Measurements from ENCODE around the gene ENAH.

The ENAH gene

DNA sequence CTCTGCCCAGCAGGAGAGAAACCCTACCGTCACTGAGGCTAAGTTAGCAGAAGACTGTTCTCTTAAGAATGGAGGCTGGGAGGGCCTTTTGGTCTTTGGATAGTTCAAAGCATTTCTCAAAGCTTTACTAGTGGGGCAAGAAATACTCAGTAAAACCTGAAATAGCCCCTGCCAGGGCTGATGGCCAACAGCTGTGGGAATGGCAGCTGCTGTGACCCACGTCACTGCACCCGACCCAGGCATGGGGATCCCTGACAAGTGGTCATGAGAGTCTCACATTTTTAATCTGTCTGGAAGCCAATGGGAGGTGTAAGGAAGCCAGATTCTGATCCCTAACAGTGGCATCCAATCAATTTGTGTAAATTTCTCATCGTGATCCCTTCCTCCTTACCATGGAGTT is 44.5 kb upstream of the ENAH start:
- no peak for TF ChIP-seq SIN3A (IDR thresholded peaks at IDR 0.05; ENCODE audit: borderline replicate concordance, insufficient read depth, low read length)
- TF ChIP-seq POLR2AphosphoS5 (IDR thresholded peaks at IDR 0.05; ENCODE audit: low read depth, low read length) = no peak
- TF ChIP-seq TAF1 (IDR thresholded peaks at IDR 0.05; ENCODE audit: borderline replicate concordance, insufficient read depth, low read length) = no peak
- TF ChIP-seq, protein P1, sequence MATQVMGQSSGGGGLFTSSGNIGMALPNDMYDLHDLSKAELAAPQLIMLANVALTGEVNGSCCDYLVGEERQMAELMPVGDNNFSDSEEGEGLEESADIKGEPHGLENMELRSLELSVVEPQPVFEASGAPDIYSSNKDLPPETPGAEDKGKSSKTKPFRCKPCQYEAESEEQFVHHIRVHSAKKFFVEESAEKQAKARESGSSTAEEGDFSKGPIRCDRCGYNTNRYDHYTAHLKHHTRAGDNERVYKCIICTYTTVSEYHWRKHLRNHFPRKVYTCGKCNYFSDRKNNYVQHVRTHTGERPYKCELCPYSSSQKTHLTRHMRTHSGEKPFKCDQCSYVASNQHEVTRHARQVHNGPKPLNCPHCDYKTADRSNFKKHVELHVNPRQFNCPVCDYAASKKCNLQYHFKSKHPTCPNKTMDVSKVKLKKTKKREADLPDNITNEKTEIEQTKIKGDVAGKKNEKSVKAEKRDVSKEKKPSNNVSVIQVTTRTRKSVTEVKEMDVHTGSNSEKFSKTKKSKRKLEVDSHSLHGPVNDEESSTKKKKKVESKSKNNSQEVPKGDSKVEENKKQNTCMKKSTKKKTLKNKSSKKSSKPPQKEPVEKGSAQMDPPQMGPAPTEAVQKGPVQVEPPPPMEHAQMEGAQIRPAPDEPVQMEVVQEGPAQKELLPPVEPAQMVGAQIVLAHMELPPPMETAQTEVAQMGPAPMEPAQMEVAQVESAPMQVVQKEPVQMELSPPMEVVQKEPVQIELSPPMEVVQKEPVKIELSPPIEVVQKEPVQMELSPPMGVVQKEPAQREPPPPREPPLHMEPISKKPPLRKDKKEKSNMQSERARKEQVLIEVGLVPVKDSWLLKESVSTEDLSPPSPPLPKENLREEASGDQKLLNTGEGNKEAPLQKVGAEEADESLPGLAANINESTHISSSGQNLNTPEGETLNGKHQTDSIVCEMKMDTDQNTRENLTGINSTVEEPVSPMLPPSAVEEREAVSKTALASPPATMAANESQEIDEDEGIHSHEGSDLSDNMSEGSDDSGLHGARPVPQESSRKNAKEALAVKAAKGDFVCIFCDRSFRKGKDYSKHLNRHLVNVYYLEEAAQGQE (IDR thresholded peaks at IDR 0.05; ENCODE audit: insufficient read depth in 1 of 2, low read depth in 2 of 2, low read length in 2 of 2) = no peak
- TF ChIP-seq FOXP2 (optimal IDR thresholded peaks at IDR 0.05; ENCODE audit: borderline replicate concordance, extremely low read depth, extremely low read length, insufficient read depth) = no peak

DNA sequence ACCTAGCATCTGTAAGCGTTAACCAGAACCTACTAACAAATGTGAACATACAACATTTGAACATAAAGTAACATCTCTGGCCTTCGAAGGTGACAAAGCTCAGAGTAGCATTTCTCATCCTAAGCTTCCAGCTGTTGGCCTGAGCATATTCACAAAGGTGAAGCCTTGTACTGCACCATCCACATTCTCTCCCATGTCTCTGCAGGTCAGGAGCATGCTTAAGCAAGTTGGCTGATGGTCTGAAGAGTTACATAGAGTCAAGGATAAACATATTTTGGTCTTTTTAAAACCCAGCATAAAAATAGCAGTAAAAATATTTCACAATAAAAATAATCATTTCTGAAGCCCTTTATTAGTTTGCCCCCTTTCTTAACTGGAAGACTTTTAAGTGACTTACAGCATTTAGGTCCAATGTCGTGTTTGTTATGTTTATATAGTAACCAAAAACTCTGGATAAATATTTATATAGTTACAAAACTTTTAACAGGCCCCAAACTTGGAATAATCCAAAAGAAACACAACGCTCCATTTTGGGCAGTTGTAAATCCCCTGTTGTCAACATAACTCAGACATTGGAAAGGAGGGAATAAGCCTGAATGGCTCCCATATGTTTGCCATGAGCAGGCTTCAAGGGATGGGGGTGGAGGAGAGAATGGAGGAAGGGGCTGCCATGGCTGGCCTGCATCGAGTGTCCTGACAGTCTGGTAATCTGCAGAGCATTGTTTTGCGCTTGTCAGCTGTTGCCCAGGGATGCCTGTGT is 42.8 kb upstream of the ENAH start:
- TF ChIP-seq SIN3A (IDR thresholded peaks at IDR 0.05; ENCODE audit: borderline replicate concordance, insufficient read depth, low read length) = no peak
- TF ChIP-seq TAF1 (IDR thresholded peaks at IDR 0.05; ENCODE audit: borderline replicate concordance, insufficient read depth, low read length) = no peak
- TF ChIP-seq POLR2AphosphoS5 (IDR thresholded peaks at IDR 0.05; ENCODE audit: low read depth, low read length) = no peak
- no peak for TF ChIP-seq FOXP2 (optimal IDR thresholded peaks at IDR 0.05; ENCODE audit: borderline replicate concordance, extremely low read depth, extremely low read length, insufficient read depth)
- TF ChIP-seq, protein P1 (IDR thresholded peaks at IDR 0.05; ENCODE audit: insufficient read depth in 1 of 2, low read depth in 2 of 2, low read length in 2 of 2) = no peak

DNA sequence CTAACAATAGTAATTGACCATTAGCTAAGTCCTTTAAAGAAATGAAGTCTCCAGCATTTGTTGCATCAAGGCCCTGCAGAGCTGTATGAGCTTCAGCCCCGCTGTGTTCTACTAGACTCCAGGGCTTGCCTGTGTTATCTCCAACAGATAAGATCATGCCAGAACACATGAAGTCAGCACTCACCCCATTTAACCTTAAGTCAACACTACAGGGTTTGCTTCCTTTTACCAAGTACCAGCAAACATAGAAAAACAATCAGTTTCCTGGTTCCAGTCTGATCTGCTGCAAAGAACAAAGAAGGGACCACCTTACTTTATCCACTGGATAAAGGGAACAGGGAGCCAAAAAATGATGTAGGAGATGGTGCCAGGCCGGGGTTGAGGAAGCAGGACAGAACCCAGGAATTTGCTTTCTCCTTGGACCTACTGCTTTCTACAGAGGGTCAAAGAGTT is 41.3 kb upstream of the ENAH start:
- TF ChIP-seq POLR2AphosphoS5 (IDR thresholded peaks at IDR 0.05; ENCODE audit: low read depth, low read length) (no peak), SIN3A (IDR thresholded peaks at IDR 0.05; ENCODE audit: borderline replicate concordance, insufficient read depth, low read length) (no peak; the same call in 1 of the 2 replicates), FOXP2 (optimal IDR thresholded peaks at IDR 0.05; ENCODE audit: borderline replicate concordance, extremely low read depth, extremely low read length, insufficient read depth) (no peak), TAF1 (IDR thresholded peaks at IDR 0.05; ENCODE audit: borderline replicate concordance, insufficient read depth, low read length) (no peak)
- TF ChIP-seq, protein P1 (IDR thresholded peaks at IDR 0.05; ENCODE audit: insufficient read depth in 1 of 2, low read depth in 2 of 2, low read length in 2 of 2) = no peak

DNA sequence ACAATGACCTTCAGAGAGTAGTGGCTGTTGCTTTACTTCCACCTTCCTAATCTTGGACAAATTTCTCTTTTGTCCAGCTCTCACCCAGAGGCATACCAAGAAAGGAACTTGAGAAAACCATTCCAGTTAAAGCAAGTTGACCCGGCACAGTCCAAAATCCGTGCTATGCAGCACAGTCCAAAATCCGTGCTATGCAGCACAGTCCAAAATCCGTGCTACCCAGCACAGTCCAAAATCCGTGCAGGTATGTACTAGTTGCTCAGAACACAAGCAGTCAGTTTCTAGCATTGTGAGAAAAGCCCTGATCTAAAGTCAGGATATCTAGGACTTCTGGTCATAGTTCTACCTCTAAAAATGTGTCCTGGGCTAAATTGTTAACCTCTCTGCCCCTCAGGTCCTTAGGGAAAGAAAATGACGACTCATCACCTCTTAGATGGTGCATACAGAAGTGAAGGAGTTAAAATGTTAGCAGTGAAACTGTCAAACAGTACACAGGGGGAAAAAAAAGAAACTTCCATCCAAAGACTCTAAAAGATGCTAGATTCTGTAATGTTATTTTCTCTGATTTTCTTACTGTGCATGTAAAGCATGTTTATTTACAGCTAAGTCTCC is 40.3 kb upstream of the ENAH start:
- no peak for TF ChIP-seq SIN3A (IDR thresholded peaks at IDR 0.05; ENCODE audit: borderline replicate concordance, insufficient read depth, low read length)
- no peak for TF ChIP-seq FOXP2 (optimal IDR thresholded peaks at IDR 0.05; ENCODE audit: borderline replicate concordance, extremely low read depth, extremely low read length, insufficient read depth)
- TF ChIP-seq TAF1 (IDR thresholded peaks at IDR 0.05; ENCODE audit: borderline replicate concordance, insufficient read depth, low read length) = no peak
- TF ChIP-seq, protein P1 (IDR thresholded peaks at IDR 0.05; ENCODE audit: insufficient read depth in 1 of 2, low read depth in 2 of 2, low read length in 2 of 2) = no peak
- no peak for TF ChIP-seq POLR2AphosphoS5 (IDR thresholded peaks at IDR 0.05; ENCODE audit: low read depth, low read length)
